ENCODE results near the gene NUMB. TPM values are rescaled to one million over a fixed set of nuclear protein-coding genes. Genes with fewer than 3 reads are reported as not detected.

Gene NUMB
- total RNA-seq, 4 donors from 2014 or later, result 42.4 to 63.5 (median 51.0) TPM

- no peaks in the 10 kb centered on the region for H3K9me3 ChIP-seq
- 0 to 2% methylated on average over 14 to 20 of the region's 24 CpGs for WGBS, 2 donors (ENCODE audit: low coverage in 1 of 2)
- TF ChIP-seq POLR2A (IDR thresholded peaks at IDR 0.05) (no peak), POLR2AphosphoS5 (IDR thresholded peaks at IDR 0.05) (no peak), CTCF (IDR thresholded peaks at IDR 0.05) (no peak)
- H3K4me3 ChIP-seq, result peak overlapping the region; percentile 64 to 91
- peak overlapping the region; percentile 59 to 96 (median 94) for H3K27ac ChIP-seq
- no peaks in the 10 kb centered on the region for H3K36me3 ChIP-seq
- H3K27me3 ChIP-seq, result no peaks in the 10 kb centered on the region
- peaks cover 8 to 71% (median 26%) of the 10 kb centered on the region in 3 donors for H3K4me1 ChIP-seq
- no peak for ATAC-seq
Measured at GRCh38 chr14:73457041-73457923, 1.1 kb downstream of the NUMB start.

- ATAC-seq, result no peak
- Histone ChIP-seq H3K9me3 (no peaks in the 10 kb centered on the region), H3K27ac (no peak overlapping the region), H3K27me3 (no peaks in the 10 kb centered on the region), H3K4me1 (peaks cover 0 to 61% (median 9%) of the 10 kb centered on the region in 3 donors), H3K36me3 (no peaks in the 10 kb centered on the region), H3K4me3 (no peak overlapping the region)
- TF ChIP-seq EP300 (IDR thresholded peaks at IDR 0.05) (no peak), POLR2A (IDR thresholded peaks at IDR 0.05) (no peak)
- 25 to 46% methylated on average over 2 of the region's 2 CpGs for WGBS, 2 donors (ENCODE audit: low coverage in 1 of 2)
Measured at GRCh38 chr14:73455294-73455693, 3.1 kb downstream of the NUMB start.

- Histone ChIP-seq H3K36me3 (no peaks in the 10 kb centered on the region), H3K9me3 (no peaks in the 10 kb centered on the region), H3K4me3 (no peak overlapping the region), H3K27me3 (no peaks in the 10 kb centered on the region), H3K27ac (no peak overlapping the region), H3K4me1 (peaks cover 0 to 54% (median 9%) of the 10 kb centered on the region in 3 donors)
- WGBS, 2 donors (ENCODE audit: low coverage in 1 of 2), result 60 to 71% methylated on average over 5 of the region's 11 CpGs
- ATAC-seq, result no peak
- TF ChIP-seq EP300 (IDR thresholded peaks at IDR 0.05) (no peak), POLR2A (IDR thresholded peaks at IDR 0.05) (no peak), POLR2AphosphoS5 (IDR thresholded peaks at IDR 0.05) (no peak), CTCF (IDR thresholded peaks at IDR 0.05) (no peak)
Measured at GRCh38 chr14:73452341-73453186, 5.8 kb downstream of the NUMB start.

- Histone ChIP-seq H3K27me3 (no peaks in the 10 kb centered on the region), H3K4me3 (no peak overlapping the region), H3K4me1 (peaks cover 0 to 28% (median 2%) of the 10 kb centered on the region in 3 donors), H3K27ac (no peak overlapping the region), H3K36me3 (no peaks in the 10 kb centered on the region), H3K9me3 (no peaks in the 10 kb centered on the region)
- no peak for ATAC-seq
- no peak for TF ChIP-seq CTCF (IDR thresholded peaks at IDR 0.05)
- TF ChIP-seq POLR2A (IDR thresholded peaks at IDR 0.05), result no peak
- WGBS, 2 donors (ENCODE audit: low coverage in 1 of 2), result 93 to 98% methylated on average over 8 to 10 of the region's 11 CpGs
Measured at GRCh38 chr14:73443758-73444157, 14.6 kb downstream of the NUMB start.

- ATAC-seq, result no peak
- no peak overlapping the region for H3K27ac ChIP-seq
- no peaks in the 10 kb centered on the region for H3K36me3 ChIP-seq
- TF ChIP-seq POLR2AphosphoS5 (IDR thresholded peaks at IDR 0.05) (no peak), POLR2A (IDR thresholded peaks at IDR 0.05) (no peak), EP300 (IDR thresholded peaks at IDR 0.05) (no peak)
- H3K4me1 ChIP-seq, result peaks cover 0 to 34% (median 2%) of the 10 kb centered on the region in 3 donors
- no peaks in the 10 kb centered on the region for H3K27me3 ChIP-seq
- WGBS, 2 donors (ENCODE audit: low coverage in 1 of 2), result 88 to 89% methylated on average over 5 to 7 of the region's 7 CpGs
- no peak overlapping the region for H3K4me3 ChIP-seq
- no peaks in the 10 kb centered on the region for H3K9me3 ChIP-seq
Measured at GRCh38 chr14:73441286-73441685, 17.1 kb downstream of the NUMB start.
